Activated CD4-positive, alpha-beta T cell treated with anti-CD3 and anti-CD28 coated beads for 48 hours (primary cell): ENCODE measurements around the gene AP5B1.
"Not testable (repeated sequence)": the region's sequence is repeated elsewhere in the genome, so short reads cannot be mapped to it uniquely, and the experiment has no call there.

Experiments used
- DNase-seq: peaks from one replicate; pipeline ENCODE4 v3.0.0-alpha.2; 2020

The AP5B1 gene

GRCh38 chr11:65785319-65786007, 4.7 kb upstream of the AP5B1 start:
- DNase-seq = no peak

GRCh38 chr11:65782816-65783228, 2.0 kb upstream of the AP5B1 start:
- DNase-seq = no peak

DNA sequence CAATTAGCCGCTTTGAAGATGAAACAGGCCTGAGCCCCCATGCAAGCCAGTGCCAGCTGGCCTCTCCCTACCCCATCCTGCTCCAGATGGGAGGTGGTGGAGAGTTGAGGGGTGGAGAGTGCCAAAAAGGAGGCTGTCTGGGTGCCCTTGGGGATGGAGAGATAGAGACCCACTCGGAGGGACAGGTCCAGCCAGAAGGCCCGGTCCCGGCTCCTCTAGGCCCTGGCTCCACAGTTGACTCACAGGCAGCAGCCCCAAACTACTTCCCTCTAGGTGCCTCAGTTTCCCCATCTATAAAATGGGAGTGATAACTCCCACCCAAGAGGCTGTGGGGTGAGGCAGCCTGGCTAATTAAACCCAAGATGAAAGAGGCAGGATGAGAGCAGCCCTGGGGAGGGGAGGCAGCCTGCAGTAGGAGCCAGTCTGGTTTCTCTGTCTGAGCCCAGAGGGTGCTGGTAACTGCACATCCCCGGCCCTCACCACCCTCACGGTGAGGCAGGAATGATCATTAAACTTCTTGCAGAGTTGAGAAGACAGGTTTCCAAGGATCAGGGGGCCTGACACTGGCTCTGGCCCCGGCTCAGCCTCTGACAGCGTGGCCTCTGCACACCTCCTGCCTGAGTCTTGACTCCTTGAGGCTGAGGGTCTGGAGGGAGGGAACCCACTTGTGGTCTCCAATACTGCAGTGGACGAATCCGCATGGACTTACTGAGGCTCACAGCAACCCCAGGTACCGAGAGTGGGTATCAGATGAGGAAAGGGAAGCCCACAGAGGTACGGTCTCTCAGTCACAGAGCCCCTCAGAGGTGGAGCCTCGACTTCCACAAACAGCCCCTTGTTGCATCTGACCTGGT, 1.4 kb upstream of the AP5B1 start:
- no peak for DNase-seq

DNA sequence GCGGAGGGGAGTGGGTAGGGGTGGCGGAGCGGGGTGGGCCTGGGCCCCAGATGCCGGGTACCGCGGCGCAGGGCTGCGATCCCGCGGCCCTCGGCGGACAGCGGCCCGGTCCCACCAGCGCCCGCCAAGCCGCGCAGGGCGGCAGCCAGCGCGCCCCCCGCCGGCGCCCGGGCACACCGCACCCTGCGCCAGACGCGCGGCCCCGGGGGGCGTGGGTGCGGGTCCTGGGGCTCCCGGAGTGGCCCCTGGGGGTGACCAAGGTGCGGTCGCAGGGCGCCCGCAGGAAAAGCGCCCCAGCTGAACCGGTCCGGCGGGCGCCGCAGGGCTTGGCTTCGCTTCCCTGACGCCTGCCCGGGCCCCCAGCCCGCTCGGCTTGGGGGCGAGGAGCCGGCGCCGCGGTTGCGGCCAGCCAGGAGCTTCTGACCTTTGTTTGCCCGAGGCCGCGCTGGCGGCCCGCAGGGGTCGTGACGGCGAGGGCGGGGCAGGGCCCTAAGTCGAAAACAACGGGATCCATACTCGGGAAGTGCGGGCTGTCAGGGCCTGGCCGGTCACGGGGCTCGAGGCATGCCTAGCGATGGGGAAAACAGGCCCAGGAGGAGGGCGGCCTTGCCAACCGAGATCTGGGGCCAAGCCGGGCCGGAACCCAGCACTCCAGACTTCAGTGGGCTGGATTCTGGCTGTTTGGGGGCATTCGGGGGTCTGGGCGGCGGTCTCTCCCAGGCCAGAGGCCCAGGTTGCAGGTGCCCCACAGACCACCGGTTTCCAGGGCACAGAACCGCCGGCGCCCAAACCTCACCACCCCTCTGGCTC, 581 bp upstream of the AP5B1 start:
- DNase-seq = no peak

DNA sequence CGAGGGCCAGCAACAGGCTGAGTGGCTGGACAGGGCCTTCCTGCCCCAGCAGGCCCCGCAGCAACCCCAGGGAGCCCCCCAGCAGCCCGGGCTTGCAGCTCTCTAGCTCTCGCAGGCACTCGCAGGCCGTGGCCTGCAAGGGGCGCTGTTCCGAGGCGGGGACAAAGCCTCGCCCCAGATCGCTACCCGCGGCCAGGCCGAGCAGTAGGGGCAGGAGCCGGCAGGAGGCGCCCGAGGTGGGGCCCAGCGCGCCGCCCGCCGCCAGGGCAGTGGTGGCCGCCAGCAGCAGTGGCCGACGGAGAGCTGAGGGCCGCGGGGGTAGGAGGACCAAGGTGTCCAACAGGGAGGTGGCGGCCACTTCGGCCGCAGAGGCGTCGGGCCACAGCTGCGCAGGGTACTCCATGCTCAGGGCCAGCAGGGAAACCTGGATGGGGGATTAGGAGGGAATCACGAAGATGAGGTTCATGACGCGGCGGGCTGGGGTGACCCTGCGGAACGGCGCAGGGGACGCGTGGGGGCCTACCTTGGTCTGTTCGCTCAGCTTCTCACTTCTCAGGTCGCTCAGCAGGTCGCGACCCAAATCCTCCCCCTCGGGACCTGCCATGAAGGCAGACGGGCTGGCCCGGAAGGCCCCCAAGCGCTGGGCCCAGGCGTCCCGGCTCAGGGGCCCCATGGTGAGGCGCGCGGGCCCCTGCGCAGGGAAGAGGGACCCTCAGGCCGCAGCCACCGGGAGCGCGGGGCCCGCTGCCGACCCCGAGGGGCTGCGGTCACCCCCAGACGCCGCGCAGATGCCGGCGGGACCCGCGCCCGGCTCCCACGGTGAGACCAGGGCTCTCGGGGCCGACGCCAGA, 632 bp downstream of the AP5B1 start:
- DNase-seq = peak; percentile 92

DNA sequence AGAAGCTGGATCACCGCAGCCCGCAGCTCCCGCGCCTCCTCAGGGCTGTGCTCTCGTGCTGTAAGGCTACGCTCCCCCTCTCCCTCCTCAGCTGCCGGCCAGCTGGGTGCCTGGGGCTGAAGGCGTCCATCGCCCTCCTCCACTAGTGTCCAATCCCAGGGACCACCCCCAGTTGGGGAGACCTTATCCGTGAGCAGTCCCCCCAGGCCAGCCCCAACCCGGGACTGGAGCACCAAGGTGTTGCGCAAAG, 1.2 kb downstream of the AP5B1 start:
- DNase-seq = no peak

- no peak for DNase-seq
Observed at GRCh38 chr11:65778901-65779668, 1.7 kb downstream of the AP5B1 start.

DNA sequence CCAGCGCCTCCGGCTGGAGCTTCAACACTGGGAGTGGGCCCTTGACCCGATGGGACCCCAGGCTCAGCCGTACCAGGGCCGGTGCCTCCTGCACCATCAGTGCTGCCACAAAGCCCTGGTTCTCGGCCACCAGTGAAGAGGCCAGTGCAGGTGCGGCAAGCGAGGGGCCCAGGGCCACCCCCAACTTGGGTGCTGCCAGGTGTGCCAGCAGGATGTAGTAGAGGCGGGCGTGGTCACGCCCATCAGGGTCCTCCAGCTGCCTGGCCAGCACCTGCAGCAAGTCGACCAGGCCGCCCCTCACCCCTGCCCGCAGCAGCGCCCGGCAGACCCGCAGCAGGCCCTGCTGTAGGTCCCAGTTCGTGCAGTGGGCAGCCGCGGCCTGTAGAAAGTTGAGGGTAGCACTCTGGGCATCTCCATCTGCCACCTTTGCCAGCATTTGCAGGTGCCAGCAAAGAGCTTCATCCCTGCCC, 2.3 kb downstream of the AP5B1 start:
- no peak for DNase-seq

DNA sequence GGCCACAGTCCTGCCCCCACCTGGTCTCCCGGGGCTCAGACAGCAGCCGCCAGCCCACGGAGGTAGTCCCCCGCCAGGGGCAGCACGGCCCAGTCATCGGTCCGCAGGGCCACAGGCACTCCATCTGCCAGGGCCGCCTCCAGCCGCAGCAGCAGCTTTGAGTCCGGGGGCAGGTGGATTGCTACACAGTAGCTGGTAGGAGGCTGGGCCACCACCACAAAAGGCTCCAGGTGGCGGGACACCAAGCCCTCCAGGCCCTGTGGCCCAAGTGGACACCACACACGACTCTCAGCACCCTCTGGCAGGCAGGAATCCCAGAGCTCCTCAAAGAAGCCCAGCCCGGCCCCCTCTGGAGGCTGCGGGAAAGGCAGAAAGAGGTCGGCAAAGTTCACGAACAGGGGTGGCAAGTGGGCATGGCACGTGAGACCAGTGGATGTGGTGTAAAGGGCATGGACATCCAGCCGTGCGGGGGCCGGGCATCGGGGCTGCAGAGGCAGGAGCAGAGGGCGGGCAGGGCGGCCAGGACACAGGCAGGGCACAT, 2.9 kb downstream of the AP5B1 start:
- DNase-seq = no peak

DNA sequence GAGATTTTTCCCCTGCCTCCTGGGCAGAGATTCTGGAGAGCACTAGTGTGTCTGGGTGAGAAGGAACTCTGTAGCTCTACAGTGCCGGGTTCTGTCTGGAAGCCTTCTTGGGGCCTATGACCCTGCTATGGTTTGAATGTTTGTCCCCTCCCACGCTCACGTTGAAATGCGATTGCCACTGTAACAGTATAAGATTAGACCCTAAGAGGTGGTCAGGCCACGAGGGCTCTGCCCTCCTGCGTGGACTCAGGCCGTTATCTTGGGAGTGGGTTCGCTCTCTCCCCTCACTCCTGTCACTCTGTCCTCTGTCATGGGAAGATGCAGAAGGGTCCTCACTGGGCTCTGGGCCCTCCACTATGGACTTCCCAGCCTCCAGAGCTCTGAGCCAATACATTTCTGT, 3.5 kb downstream of the AP5B1 start:
- no peak for DNase-seq

DNA sequence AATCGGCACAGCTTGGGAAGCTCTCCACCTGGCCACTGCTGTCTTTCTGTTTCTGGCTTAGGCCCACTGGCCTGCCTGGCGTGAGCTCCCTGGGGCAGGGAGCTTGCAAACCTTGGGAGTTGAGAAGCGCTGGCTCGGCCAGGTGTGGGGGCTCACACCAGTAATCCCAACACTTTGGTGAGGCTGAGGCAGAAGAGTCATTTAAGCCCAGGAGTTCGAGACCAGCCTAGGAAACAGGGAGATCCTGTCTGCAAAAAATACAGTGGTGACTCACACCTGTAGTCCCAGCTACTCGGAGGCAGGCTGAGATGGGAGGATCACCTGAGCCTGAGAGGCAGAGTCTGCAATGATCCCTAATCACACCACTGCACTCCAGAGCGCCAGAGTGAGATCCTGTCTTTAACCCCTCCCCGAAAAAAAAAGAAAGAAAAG, 4.0 kb downstream of the AP5B1 start:
- no peak for DNase-seq

DNA sequence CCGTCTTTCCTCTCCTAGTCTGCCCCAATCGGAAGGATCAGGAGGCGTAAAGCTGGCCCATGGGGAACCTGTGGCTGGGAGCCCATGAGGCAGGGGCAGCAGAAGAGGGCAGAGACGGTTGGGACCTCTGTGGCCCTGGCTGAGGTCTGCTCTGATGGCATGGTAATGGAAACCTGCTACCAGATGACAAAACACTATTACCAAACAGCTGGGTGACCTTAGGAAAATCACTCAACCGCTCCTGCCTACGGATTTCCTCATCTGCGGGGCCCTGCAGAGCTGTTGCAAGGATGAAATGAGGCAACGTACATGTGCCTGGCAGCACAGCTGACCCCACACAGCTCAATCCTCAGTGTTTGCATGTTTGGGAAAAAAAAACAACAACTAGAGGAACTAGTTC, 4.6 kb downstream of the AP5B1 start:
- no peak for DNase-seq

DNA sequence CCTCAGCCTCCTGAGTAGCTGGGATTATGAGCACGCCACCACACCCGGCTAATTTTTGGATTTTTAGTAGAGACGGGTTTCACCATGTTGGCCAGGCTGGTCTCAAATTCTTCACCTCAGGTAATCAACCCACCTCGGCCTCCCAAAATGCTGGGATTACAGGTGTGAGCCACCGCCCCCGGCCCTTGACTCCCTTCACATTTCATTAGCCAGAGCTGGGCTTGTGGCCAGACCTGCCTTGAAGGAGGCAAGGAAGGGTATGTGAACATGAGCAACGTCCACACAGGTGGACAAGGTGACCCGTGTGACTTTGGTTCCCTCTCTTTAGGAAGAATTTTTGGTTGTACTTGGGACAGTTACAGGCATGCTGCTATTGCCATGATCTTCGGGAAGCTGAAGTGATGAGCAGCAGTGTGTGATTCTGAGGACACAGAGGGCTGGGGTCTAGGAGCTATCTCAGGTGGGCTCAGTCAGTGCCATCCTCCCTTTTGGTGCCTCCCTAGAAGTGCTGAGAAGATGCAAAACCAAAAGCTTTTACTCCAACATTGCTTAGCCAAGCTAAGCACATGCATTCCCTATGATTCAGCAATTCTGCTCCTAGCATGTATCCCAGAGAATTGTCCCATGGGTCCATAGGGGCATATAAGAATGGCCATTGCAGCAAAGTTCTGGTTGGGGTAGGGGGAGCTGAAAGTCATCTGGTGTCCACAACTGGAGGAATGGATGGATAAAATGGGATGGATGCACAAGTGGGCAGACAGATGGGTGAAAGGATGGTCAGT, 6.1 kb downstream of the AP5B1 start:
- DNase-seq = no peak

GRCh38 chr11:65773784-65774411, 6.9 kb downstream of the AP5B1 start:
- no peak for DNase-seq

GRCh38 chr11:65771589-65772112, 9.1 kb downstream of the AP5B1 start:
- DNase-seq = no peak

DNA sequence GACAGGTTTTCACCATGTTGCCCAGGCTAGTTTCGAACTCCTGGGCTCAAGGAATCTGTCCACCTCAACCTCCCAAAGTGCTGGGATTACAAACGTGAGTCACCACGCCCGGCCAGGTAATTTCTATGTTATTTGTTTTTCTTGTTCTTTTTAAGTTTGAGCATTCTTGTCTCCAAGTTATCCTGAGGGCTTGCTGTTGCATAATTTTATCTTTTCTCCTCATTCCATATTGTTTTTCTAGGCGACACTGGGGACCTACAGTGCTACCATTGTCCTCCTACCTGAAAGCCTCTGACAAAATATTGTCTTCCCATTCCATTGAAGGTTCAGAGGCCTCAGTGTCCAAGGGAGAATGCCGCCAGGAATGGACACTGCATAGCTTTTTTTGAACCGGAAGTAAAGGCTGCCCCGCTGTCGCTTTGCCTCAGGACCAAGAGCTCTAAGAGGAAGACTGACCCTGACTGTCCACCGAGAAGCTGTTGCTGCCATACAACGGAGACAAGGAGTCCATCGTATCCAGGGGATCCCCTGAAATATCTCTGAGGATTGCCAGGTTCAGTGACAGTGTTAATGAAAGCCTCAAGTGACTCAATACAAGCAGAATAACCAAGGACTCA, 9.7 kb downstream of the AP5B1 start:
- no peak for DNase-seq

GRCh38 chr11:65767806-65768205, 13.0 kb downstream of the AP5B1 start:
- DNase-seq = not testable (repeated sequence)

DNA sequence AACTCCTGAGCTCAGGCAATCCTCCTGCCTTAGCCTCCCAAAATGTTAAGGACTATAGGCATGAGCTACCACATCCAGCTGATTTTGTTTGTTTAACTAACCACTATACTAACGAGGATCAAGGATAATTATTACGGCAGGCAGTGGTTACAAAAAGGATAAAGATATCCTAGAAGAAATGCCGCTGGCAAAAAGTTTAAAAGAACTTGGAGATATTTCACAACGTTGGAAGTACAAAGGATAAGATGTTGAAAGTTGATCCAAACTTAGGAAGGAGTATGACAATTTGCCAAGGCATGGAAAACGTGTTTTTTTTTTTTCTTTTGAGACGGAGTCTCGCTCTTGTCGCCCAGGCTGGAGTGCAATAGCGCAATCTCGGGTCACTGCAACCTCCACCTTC, 13.4 kb downstream of the AP5B1 start:
- no peak for DNase-seq

GRCh38 chr11:65766535-65766934, 14.2 kb downstream of the AP5B1 start:
- no peak for DNase-seq

DNA sequence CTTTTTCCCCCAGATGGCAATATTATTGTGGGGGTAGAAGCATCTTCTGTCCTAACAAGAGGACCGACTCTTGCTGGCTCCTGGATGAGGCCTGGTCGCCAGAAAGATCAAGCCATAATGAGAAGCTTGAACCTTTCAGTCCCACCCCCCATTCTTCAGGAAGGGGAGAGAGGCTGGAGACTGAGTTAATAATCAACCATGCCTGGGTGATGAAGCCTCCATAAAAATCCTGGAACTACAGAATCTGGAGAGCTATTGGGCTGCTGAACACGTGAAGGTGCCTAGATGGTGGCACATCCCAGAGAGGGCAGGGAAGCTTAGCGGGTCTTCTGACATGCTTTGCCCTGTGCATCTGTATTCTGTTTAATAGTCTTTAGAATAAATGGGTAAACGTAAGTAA, 16.3 kb downstream of the AP5B1 start:
- DNase-seq = no peak
